ENCODE measurements around the gene DLG2. TPM values are rescaled to one million over a fixed set of nuclear protein-coding genes. Genes with fewer than 3 reads are reported as not detected.

Gene DLG2
- total and polyA plus RNA-seq, 9 of the 15 experiments (the other 6 are each of a cell fraction or from before 2014, with no cell fraction given), result 0.52 to 1.6 (median 0.95) TPM

DNA sequence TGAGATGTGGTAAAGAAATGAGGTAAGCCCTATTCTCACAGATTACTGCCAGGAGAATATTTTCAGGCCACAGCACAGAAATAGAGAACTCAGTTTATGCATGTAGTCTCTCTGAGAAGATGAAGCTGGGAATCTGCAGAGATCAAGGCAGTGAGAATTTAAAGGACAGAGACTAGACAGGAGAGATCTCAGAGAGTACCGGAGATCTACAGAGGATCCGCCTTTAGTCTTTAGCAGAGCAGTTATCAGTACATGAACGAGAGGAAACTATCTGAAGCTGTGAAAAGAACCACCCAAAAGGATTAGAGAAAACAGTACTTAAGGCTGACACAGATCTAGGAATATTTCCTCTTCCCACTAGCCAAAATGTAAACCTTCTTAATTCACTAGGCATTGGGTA lies 101.5 kb downstream of the DLG2 start (continued):
- TF ChIP-seq ZBTB40 (IDR thresholded peaks at IDR 0.05) (no peak), ZBTB40 (CRISPR knock-in tag; IDR thresholded peaks at IDR 0.05) (no peak), ZBTB9 (CRISPR knock-in tag; IDR thresholded peaks at IDR 0.05) (no peak), GTF3C2 (IDR thresholded peaks at IDR 0.05; ENCODE audit: borderline replicate concordance, extremely low read depth, insufficient read length) (no peak), ETS2 (tag; IDR thresholded peaks at IDR 0.05; ENCODE audit: borderline replicate concordance, poor library complexity, severe bottlenecking) (no peak), ZNF778 (CRISPR knock-in tag; IDR thresholded peaks at IDR 0.05) (no peak), KLF16 (IDR thresholded peaks at IDR 0.05) (no peak), FOXM1 (IDR thresholded peaks at IDR 0.05; ENCODE audit: low read depth) (no peak), FOXM1 (CRISPR knock-in tag; IDR thresholded peaks at IDR 0.05; ENCODE audit: low read depth) (no peak)

Measured in K562 (cell line).